Measurements from ENCODE around the gene NOS1AP.

DNA sequence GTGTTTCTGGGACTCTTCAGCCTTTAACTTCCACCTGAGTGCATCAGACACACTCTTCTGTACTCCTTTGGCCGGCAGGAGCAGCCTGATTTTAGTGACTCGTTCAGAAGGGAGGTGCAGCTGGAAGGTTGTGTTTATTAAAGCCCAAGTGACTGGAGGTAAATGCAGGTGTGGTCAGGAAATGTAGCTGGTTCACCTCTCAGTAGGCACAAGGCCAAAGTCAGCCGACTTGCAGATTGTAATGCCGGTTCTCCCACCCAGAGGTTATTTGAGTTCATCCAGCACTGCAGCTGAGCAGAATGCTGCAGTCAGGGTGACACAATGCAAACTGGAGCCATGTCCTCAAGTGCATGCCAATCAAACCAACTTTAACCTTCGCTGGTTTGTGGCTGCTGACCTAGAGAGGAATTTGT, 215.7 kb downstream of the NOS1AP start:
- TF ChIP-seq, protein P1, sequence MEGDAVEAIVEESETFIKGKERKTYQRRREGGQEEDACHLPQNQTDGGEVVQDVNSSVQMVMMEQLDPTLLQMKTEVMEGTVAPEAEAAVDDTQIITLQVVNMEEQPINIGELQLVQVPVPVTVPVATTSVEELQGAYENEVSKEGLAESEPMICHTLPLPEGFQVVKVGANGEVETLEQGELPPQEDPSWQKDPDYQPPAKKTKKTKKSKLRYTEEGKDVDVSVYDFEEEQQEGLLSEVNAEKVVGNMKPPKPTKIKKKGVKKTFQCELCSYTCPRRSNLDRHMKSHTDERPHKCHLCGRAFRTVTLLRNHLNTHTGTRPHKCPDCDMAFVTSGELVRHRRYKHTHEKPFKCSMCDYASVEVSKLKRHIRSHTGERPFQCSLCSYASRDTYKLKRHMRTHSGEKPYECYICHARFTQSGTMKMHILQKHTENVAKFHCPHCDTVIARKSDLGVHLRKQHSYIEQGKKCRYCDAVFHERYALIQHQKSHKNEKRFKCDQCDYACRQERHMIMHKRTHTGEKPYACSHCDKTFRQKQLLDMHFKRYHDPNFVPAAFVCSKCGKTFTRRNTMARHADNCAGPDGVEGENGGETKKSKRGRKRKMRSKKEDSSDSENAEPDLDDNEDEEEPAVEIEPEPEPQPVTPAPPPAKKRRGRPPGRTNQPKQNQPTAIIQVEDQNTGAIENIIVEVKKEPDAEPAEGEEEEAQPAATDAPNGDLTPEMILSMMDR (conservative IDR thresholded peaks at IDR 0.05): no peak; the same call in 1 of the 2 replicates
- TF ChIP-seq ZFX (IDR thresholded peaks at IDR 0.05): no peak

All from C4-2B (cell line).